ENCODE data around the gene SMIM45.

SMIM45 gene

GRCh38 chr22:42001706-42002105 lies 49.8 kb downstream of the SMIM45 start:
- DNase-seq (ENCODE audit: low read depth in 2 of 2): no peak

GRCh38 chr22:42007922-42008321 lies 56.0 kb downstream of the SMIM45 start:
- no peak for DNase-seq (ENCODE audit: low read depth in 2 of 2)

Measured in stimulated activated CD4-positive, alpha-beta T cell treated with anti-CD3 and anti-CD28 coated beads, Interleukin-12 subunit alpha, Interleukin-12 subunit beta, amount 100 ng/mL, for 24 hours (primary cell).